GM21528 (cell line): ENCODE measurements around the gene MAPK8.
"Not testable (repeated sequence)": the region's sequence is repeated elsewhere in the genome, so short reads cannot be mapped to it uniquely, and the experiment has no call there.

ENCODE experiments used
- ATAC-seq: cut with Tn5 transposase; IDR thresholded peaks from one replicate; pipeline ENCODE4 v1.9.1; 2021; ENCODE audit warnings: mild to moderate bottlenecking, moderate library complexity; ENCODE audit not compliant: unreplicated experiment, low FRiP score

The MAPK8 gene

GRCh38 chr10:48306265-48306869, at the start of gene MAPK8:
Gene MAPK8 (plus strand): TSS chr10:48306677. CDS start chr10:48401661, 94,984 bp downstream.
- ATAC-seq, result peak; percentile 87

- no peak for ATAC-seq
Observed at GRCh38 chr10:48257407-48257961, 49.0 kb upstream of the MAPK8 start.

- ATAC-seq, result no peak
Observed at GRCh38 chr10:48258105-48258504, 48.4 kb upstream of the MAPK8 start.

- ATAC-seq, result no peak
Observed at GRCh38 chr10:48266528-48266927, 39.9 kb upstream of the MAPK8 start.

- no peak for ATAC-seq
Observed at GRCh38 chr10:48271047-48271730, 35.3 kb upstream of the MAPK8 start.

- no peak for ATAC-seq
Observed at GRCh38 chr10:48272682-48273081, 33.8 kb upstream of the MAPK8 start.

- no peak for ATAC-seq
Observed at GRCh38 chr10:48273741-48274140, 32.7 kb upstream of the MAPK8 start.

- no peak for ATAC-seq
Observed at GRCh38 chr10:48274636-48275035, 31.8 kb upstream of the MAPK8 start, which contains the start of gene FRMPD2. Gene FRMPD2 (minus strand): TSS chr10:48274696. CDS start chr10:48274567, 129 bp downstream.

- no peak for ATAC-seq
Observed at GRCh38 chr10:48277093-48277492, 29.4 kb upstream of the MAPK8 start.

- ATAC-seq, result peak; percentile 88
Observed at GRCh38 chr10:48279081-48279751, 27.3 kb upstream of the MAPK8 start.

- ATAC-seq, result not testable (repeated sequence)
Observed at GRCh38 chr10:48281697-48282096, 24.8 kb upstream of the MAPK8 start.

- ATAC-seq, result peak; percentile 80
Observed at GRCh38 chr10:48282829-48283228, 23.6 kb upstream of the MAPK8 start.

GRCh38 chr10:48284002-48284546, 22.4 kb upstream of the MAPK8 start:
- no peak for ATAC-seq

GRCh38 chr10:48284811-48285210, 21.7 kb upstream of the MAPK8 start:
- ATAC-seq, result no peak

- no peak for ATAC-seq
Observed at GRCh38 chr10:48285710-48286109, 20.8 kb upstream of the MAPK8 start.

- ATAC-seq, result no peak
Observed at GRCh38 chr10:48286356-48286755, 20.1 kb upstream of the MAPK8 start.

- ATAC-seq, result no peak
Observed at GRCh38 chr10:48287417-48288391, 18.8 kb upstream of the MAPK8 start.

- ATAC-seq, result no peak
Observed at GRCh38 chr10:48288661-48289060, 17.8 kb upstream of the MAPK8 start.

GRCh38 chr10:48289501-48290238, 16.8 kb upstream of the MAPK8 start:
- no peak for ATAC-seq
